Measurements from ENCODE around the gene GNB1L. TPM values are rescaled to one million over a fixed set of nuclear protein-coding genes. Genes with fewer than 3 reads are reported as not detected.

Gene GNB1L
- total RNA-seq, 1 donor from 2014 or later = 11.5 TPM

GRCh38 chr22:19866665-19867009 is 12.0 kb upstream of the GNB1L start:
- no peak overlapping the region for H3K4me3 ChIP-seq (ENCODE audit: low read depth, low read length)
- DNase-seq (ENCODE audit: low read depth) = no peak
- no peak for TF ChIP-seq CTCF (conservative IDR thresholded peaks at IDR 0.05; ENCODE audit: low read depth, low read length)

DNA sequence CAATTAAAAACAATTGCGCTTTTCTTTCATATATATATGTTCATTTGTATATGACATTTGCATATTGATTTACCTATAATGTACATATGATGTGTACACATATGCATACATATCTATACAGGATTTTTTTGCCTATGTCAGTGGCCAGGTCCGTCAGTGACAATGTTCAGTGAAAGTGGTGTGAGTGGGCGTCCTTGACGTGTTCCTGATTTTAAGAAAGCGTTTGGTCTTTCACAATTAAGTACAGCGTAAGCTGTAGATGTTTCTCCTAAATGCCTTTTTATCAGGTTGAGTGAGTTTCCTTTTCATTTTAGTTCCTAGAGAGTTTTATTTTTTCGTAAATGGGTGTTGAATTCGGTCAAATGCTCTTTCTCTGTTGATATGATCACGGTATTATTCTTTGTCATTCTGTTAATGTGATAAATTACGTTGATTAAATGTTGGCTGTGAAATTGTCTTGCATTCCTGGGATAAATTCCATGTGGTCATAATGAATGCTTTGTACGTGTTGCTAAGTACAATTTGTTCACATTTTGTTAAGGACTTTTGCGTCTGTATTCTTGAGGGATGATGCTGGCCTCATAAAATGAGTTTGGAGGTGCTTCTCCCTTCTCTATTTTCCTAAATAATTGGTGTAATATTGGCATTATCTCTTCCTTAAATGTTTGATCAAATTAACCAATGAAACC is 10.6 kb upstream of the GNB1L start:
- no peak for DNase-seq (ENCODE audit: low read depth)
- H3K4me3 ChIP-seq (ENCODE audit: low read depth, low read length) = no peak overlapping the region
- TF ChIP-seq CTCF (conservative IDR thresholded peaks at IDR 0.05; ENCODE audit: low read depth, low read length) = no peak

- DNase-seq (ENCODE audit: low read depth) = no peak
- no peak for TF ChIP-seq CTCF (conservative IDR thresholded peaks at IDR 0.05; ENCODE audit: low read depth, low read length)
- no peak overlapping the region for H3K4me3 ChIP-seq (ENCODE audit: low read depth, low read length)
Measured at GRCh38 chr22:19864538-19865106, 9.9 kb upstream of the GNB1L start.

- H3K4me3 ChIP-seq (ENCODE audit: low read depth, low read length) = no peak overlapping the region
- DNase-seq (ENCODE audit: low read depth) = no peak
- no peak for TF ChIP-seq CTCF (conservative IDR thresholded peaks at IDR 0.05; ENCODE audit: low read depth, low read length)
Measured at GRCh38 chr22:19863571-19863970, 8.9 kb upstream of the GNB1L start.

GRCh38 chr22:19862619-19863246 is 8.1 kb upstream of the GNB1L start:
- no peak for TF ChIP-seq CTCF (conservative IDR thresholded peaks at IDR 0.05; ENCODE audit: low read depth, low read length)
- no peak for DNase-seq (ENCODE audit: low read depth)
- no peak overlapping the region for H3K4me3 ChIP-seq (ENCODE audit: low read depth, low read length)

- no peak overlapping the region for H3K4me3 ChIP-seq (ENCODE audit: low read depth, low read length)
- no peak for DNase-seq (ENCODE audit: low read depth)
- TF ChIP-seq CTCF (conservative IDR thresholded peaks at IDR 0.05; ENCODE audit: low read depth, low read length) = no peak
Measured at GRCh38 chr22:19859861-19860510, 5.3 kb upstream of the GNB1L start.
